Neural cell (in vitro differentiated cells): ENCODE data around the gene PLN. TPM values are rescaled to one million over a fixed set of nuclear protein-coding genes. Genes with fewer than 3 reads are reported as not detected.

Experiments
- H2AFZ ChIP-seq: fragments of 200-600, 300-800 bp; sonication (generic), shearing (Covaris generic); 2 replicates; pipeline ENCODE4 v1.6.0; 2014; ENCODE audit warnings: low read depth, mild to moderate bottlenecking, antibody characterized with exemption, low read length, moderate library complexity
- H3F3A ChIP-seq: fragments of 200-600 bp; shearing (Covaris generic); 2 replicates; pipeline ENCODE4 v1.6.1; 2016; ENCODE audit warnings: mild to moderate bottlenecking, moderate library complexity, mixed read lengths, antibody characterized with exemption, low read length; ENCODE audit not compliant: insufficient read depth, poor library complexity, severe bottlenecking
- H3K27ac ChIP-seq: fragments of 200-600, 300-800 bp; sonication (generic), shearing (Covaris generic); 2 replicates; pipeline ENCODE4 v1.5.1; 2014; ENCODE audit warnings: mild to moderate bottlenecking, low read length, moderate library complexity
- H3K27me3 ChIP-seq: fragments of 300-800, 200-600 bp; sonication (generic), shearing (Covaris generic); 2 replicates; pipeline ENCODE4 v1.6.0; 2014; ENCODE audit warnings: mild to moderate bottlenecking, low read depth, low read length, moderate library complexity; ENCODE audit not compliant: insufficient read depth
- H3K36me3 ChIP-seq: fragments of 300-800, 200-600 bp; sonication (generic), shearing (Covaris generic); 2 replicates; pipeline ENCODE4 v1.5.1; 2014; ENCODE audit warnings: mild to moderate bottlenecking, antibody characterized with exemption, low read length, moderate library complexity; ENCODE audit not compliant: insufficient read depth
- H3K4me2 ChIP-seq: fragments of 300-800, 200-600 bp; sonication (generic), shearing (Covaris generic); 2 replicates; pipeline ENCODE4 v1.6.0; 2014; ENCODE audit warnings: mild to moderate bottlenecking, low read length
- H3K4me3 ChIP-seq: fragments of 300-800, 200-600 bp; sonication (generic), shearing (Covaris generic); 2 replicates; pipeline ENCODE4 v1.5.1; 2014; ENCODE audit warnings: mild to moderate bottlenecking, low read length, moderate library complexity
- H3K79me2 ChIP-seq: fragments of 200-600 bp; shearing (Covaris generic); replicated peaks from 2 replicates; pipeline ENCODE4 v1.6.0; 2014; ENCODE audit warnings: mild to moderate bottlenecking, low read length, moderate library complexity; ENCODE audit not compliant: insufficient read depth
- H3K9ac ChIP-seq: fragments of 300-800, 200-600 bp; sonication (generic), shearing (Covaris generic); 2 replicates; pipeline ENCODE4 v1.6.1; 2016; ENCODE audit warnings: mild to moderate bottlenecking, low read length, mixed read lengths
- H3K9me2 ChIP-seq: fragments of 200-600 bp; shearing (Covaris generic); 2 replicates; pipeline ENCODE4 v1.6.1; 2016; ENCODE audit warnings: mild to moderate bottlenecking, low read length, mixed read lengths; ENCODE audit not compliant: insufficient read depth
- H3K9me3 ChIP-seq: fragments of 200-600, 300-800 bp; sonication (generic), shearing (Covaris generic); 2 replicates; pipeline ENCODE4 v1.6.1; 2016; ENCODE audit warnings: mild to moderate bottlenecking, mixed run types, low read length, moderate library complexity, mixed read lengths
- H4K20me1 ChIP-seq: fragments of 200-600 bp; shearing (Covaris generic); 2 replicates; pipeline ENCODE4 v1.6.1; 2016; ENCODE audit warnings: mild to moderate bottlenecking, mixed run types; ENCODE audit not compliant: insufficient read depth
- EP300 ChIP-seq: fragments of 450-650 bp; conservative IDR thresholded peaks from 2 replicates; pipeline ENCODE4 v1.6.1; 2014; ENCODE audit warnings: antibody characterized with exemption, mild to moderate bottlenecking, moderate library complexity; ENCODE audit not compliant: poor library complexity, severe bottlenecking
- EZH2 ChIP-seq: fragments of 200-600, 300-800 bp; shearing (Covaris generic), sonication (generic); IDR thresholded peaks from 2 replicates; pipeline ENCODE4 v1.6.1; 2014; ENCODE audit warnings: antibody characterized with exemption, low read length, borderline replicate concordance, mild to moderate bottlenecking; ENCODE audit not compliant: insufficient read depth, poor library complexity, severe bottlenecking
- MXI1 ChIP-seq: fragments of 450-650 bp; conservative IDR thresholded peaks from 2 replicates; pipeline ENCODE4 v1.6.1; 2014; ENCODE audit warnings: antibody characterized with exemption, mild to moderate bottlenecking; ENCODE audit not compliant: poor library complexity, severe bottlenecking
- POLR2AphosphoS5 ChIP-seq: IDR thresholded peaks from 2 replicates; pipeline ENCODE4 v1.6.1; 2012
- RAD21 ChIP-seq: fragments of 450-650 bp; conservative IDR thresholded peaks from 2 replicates; pipeline ENCODE4 v1.6.1; 2014; ENCODE audit warnings: antibody characterized with exemption, mild to moderate bottlenecking, moderate library complexity
- SMC3 ChIP-seq: fragments of 450-650 bp; conservative IDR thresholded peaks from 2 replicates; pipeline ENCODE4 v1.6.1; 2014; ENCODE audit warnings: antibody characterized with exemption, mild to moderate bottlenecking, moderate library complexity; ENCODE audit not compliant: poor library complexity
- TAF1 ChIP-seq: IDR thresholded peaks from 2 replicates; pipeline ENCODE4 v1.6.1; 2012; ENCODE audit warnings: low read depth
- polyA plus RNA-seq: library from polyadenylated mRNA; depleted of rRNA; stranded (reverse); fragments of >200 nt; gene quantifications from 2 replicates; pipeline ENCODE4 v1.2.3, GENCODE V29; 2014
- TF ChIP-seq, protein P1 (sequence below): IDR thresholded peaks from 2 replicates; pipeline ENCODE4 v1.6.1; 2012; ENCODE audit warnings: borderline replicate concordance
- TF ChIP-seq, protein P2 (sequence below): fragments of 450-650 bp; IDR thresholded peaks from 2 replicates; pipeline ENCODE4 v1.5.1; 2014; ENCODE audit warnings: antibody characterized with exemption, mild to moderate bottlenecking, moderate library complexity; ENCODE audit not compliant: poor library complexity, severe bottlenecking

PLN gene
- polyA plus RNA-seq, 1 donor from 2014 or later, result not detected

DNA sequence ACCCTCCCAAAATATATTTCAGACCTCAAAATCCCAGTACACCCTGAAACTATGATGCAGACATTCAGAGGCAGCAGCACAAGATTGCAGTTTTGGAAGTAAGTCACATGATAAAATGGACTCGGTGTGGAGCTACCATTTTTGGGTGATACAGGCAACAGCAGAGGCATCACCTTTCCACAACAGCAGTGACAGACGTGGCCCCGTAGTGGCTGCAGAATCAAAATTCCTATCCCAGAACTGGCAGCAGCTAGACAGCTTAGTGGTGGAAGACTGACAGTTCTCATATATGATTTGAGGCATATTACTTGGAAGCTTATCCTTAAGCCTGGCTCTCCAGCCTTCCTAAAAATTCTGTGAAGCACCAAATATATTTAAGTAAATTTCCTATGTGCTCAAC lies 19.9 kb downstream of the PLN start:
- Histone ChIP-seq H3F3A (no peaks in the 10 kb centered on the region), H3K9ac (no peak overlapping the region), H2AFZ (no peak overlapping the region), H3K27me3 (no peaks in the 10 kb centered on the region), H3K9me2 (no peaks in the 10 kb centered on the region), H3K27ac (no peak overlapping the region), H3K9me3 (no peaks in the 10 kb centered on the region), H3K79me2 (peaks cover 21% of the 10 kb centered on the region), H3K36me3 (no peaks in the 10 kb centered on the region), H3K4me2 (no peak overlapping the region), H3K4me3 (no peak overlapping the region), H4K20me1 (no peaks in the 10 kb centered on the region)
- TF ChIP-seq EP300 (no peak), EZH2 (no peak), RAD21 (no peak), POLR2AphosphoS5 (no peak), MXI1 (no peak), SMC3 (no peak), TAF1 (no peak)
- TF ChIP-seq, protein P1, sequence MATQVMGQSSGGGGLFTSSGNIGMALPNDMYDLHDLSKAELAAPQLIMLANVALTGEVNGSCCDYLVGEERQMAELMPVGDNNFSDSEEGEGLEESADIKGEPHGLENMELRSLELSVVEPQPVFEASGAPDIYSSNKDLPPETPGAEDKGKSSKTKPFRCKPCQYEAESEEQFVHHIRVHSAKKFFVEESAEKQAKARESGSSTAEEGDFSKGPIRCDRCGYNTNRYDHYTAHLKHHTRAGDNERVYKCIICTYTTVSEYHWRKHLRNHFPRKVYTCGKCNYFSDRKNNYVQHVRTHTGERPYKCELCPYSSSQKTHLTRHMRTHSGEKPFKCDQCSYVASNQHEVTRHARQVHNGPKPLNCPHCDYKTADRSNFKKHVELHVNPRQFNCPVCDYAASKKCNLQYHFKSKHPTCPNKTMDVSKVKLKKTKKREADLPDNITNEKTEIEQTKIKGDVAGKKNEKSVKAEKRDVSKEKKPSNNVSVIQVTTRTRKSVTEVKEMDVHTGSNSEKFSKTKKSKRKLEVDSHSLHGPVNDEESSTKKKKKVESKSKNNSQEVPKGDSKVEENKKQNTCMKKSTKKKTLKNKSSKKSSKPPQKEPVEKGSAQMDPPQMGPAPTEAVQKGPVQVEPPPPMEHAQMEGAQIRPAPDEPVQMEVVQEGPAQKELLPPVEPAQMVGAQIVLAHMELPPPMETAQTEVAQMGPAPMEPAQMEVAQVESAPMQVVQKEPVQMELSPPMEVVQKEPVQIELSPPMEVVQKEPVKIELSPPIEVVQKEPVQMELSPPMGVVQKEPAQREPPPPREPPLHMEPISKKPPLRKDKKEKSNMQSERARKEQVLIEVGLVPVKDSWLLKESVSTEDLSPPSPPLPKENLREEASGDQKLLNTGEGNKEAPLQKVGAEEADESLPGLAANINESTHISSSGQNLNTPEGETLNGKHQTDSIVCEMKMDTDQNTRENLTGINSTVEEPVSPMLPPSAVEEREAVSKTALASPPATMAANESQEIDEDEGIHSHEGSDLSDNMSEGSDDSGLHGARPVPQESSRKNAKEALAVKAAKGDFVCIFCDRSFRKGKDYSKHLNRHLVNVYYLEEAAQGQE, result no peak
- TF ChIP-seq, protein P2, sequence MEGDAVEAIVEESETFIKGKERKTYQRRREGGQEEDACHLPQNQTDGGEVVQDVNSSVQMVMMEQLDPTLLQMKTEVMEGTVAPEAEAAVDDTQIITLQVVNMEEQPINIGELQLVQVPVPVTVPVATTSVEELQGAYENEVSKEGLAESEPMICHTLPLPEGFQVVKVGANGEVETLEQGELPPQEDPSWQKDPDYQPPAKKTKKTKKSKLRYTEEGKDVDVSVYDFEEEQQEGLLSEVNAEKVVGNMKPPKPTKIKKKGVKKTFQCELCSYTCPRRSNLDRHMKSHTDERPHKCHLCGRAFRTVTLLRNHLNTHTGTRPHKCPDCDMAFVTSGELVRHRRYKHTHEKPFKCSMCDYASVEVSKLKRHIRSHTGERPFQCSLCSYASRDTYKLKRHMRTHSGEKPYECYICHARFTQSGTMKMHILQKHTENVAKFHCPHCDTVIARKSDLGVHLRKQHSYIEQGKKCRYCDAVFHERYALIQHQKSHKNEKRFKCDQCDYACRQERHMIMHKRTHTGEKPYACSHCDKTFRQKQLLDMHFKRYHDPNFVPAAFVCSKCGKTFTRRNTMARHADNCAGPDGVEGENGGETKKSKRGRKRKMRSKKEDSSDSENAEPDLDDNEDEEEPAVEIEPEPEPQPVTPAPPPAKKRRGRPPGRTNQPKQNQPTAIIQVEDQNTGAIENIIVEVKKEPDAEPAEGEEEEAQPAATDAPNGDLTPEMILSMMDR, result no peak

DNA sequence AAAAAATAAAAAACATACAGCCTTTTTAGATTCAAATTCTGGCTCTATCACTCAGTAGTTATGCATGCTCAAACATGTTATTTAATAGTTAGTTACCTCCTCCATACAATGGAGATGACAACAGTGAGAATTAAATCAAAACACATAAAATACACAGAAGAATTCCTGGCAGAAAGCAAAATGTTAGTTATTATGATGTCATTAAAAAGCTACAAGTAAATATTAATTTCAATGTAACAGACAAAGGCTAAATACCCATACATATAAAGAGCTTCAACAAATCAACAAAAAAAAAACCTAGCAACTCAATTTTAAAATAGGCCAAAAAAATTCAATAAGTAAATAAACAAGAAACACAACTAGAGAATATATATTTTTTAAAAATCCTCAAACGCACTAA lies 21.4 kb downstream of the PLN start:
- Histone ChIP-seq H4K20me1 (no peaks in the 10 kb centered on the region), H3K4me2 (no peak overlapping the region), H3F3A (no peaks in the 10 kb centered on the region)

More for the DNA sequence above, 21.4 kb downstream of the PLN start:
- no peaks in the 10 kb centered on the region for H3K9me3 ChIP-seq
- H3K36me3 ChIP-seq, result no peaks in the 10 kb centered on the region
- H2AFZ ChIP-seq, result no peak overlapping the region
- TF ChIP-seq, protein P1, result no peak
- TF ChIP-seq TAF1 (no peak), EP300 (no peak), SMC3 (no peak), MXI1 (no peak), EZH2 (no peak)
- TF ChIP-seq, protein P2, result no peak
- H3K9me2 ChIP-seq, result no peaks in the 10 kb centered on the region
- no peaks in the 10 kb centered on the region for H3K27me3 ChIP-seq
- H3K9ac ChIP-seq, result no peak overlapping the region
- H3K79me2 ChIP-seq, result peaks cover 21% of the 10 kb centered on the region
- no peak overlapping the region for H3K4me3 ChIP-seq
- H3K27ac ChIP-seq, result no peak overlapping the region
